ENCODE data around the gene ZNF880.
"Not testable (repeated sequence)": the region's sequence is repeated elsewhere in the genome, so short reads cannot be mapped to it uniquely, and the experiment has no call there.

Gene ZNF880

DNA sequence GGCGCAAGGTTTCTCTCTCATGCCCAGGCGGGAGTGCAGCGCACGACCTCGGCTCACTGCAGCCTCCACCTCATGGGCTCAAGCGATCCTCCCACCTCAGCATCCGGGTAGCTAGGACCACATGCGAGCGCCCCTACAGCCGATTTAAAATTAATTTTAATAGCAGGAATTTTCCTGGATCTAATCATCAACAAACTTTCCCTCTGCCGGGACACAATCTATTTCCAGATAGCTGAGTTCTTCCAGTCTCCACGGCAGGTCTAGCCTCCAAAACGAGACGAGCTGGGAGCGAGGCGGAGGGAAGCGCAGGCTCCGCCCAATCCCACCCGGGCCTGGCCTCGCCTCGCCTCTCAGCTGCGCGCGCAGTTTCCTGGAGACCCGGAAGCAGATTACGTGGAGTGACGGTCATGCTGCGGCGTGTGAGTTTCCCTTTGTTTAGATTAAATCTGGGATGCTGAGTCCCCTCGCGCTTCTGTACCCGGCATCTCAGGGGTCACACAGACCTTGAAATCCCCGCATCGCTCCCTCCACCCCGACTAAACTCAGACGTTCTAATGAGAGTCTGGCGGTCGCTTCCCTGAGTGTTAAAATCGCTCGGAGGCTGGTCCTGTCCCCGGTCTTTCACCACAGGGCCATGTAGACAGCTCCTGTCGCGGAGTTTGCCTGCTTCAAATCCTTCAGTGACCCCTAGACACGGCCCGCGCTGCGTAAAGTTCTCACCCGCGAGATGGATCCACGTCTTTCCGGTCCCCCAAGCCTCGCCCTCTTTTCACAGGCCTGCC, at the start of gene ZNF880:
Gene ZNF880 (plus strand): TSS at position 365 of the 782 bp plus-strand sequence. CDS start 43 bp downstream, at position 408.
- DNase-seq (ENCODE audit: low spot score), result peak; percentile 20

DNA sequence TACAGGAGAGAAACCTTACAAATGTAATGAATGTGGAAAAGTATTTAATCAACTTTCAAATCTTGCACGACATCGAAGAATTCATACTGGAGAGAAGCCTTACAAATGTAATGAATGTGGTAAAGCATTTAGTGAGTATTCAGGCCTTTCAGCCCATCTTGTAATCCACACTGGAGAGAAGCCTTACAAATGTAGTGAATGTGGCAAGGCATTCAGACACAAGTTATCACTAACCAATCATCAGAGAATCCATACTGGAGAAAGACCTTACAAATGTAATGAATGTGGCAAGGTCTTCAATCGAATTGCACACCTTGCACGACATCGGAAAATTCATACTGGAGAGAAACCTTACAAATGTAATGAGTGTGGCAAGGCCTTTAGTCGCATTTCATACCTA, 47.3 kb upstream of the ZNF880 start:
- no peak for DNase-seq (ENCODE audit: low spot score)

DNA sequence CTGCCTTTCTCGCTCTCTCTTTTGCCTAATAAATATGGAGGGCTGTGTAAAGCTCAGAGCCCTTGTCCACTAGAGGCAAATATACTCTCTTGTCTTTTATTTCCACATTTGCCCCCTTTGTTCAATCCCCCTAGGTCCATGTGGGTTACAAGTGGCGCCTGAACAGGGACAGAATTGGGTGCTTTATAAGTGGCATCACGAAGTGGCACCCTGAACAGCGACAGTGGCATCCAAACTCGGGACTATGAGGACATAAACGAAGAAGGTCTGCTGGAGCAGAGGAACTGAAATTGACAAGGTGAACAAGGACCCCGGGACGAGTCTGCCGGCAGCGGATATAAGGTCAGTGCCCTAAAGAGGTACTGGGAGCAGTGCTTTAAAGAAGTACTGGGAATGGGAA, 38.0 kb upstream of the ZNF880 start:
- DNase-seq (ENCODE audit: low spot score), result no peak

DNA sequence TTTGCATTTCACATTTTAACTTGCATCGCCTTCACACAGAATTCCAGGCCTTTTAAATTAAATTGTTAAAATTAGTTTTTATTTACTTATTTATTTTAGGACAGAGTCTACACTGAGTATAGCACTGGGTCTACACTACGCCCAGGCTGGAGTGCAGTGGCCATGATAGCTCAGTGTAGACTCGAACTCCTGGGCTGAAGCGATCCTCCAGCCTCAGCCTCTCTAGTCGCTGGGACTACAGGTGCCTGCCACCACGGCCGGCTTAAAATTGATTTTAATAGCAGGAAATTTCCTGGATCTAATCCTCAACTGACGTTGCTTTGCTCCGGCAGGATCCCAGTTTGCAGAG, 34.0 kb upstream of the ZNF880 start:
- no peak for DNase-seq (ENCODE audit: low spot score)

DNA sequence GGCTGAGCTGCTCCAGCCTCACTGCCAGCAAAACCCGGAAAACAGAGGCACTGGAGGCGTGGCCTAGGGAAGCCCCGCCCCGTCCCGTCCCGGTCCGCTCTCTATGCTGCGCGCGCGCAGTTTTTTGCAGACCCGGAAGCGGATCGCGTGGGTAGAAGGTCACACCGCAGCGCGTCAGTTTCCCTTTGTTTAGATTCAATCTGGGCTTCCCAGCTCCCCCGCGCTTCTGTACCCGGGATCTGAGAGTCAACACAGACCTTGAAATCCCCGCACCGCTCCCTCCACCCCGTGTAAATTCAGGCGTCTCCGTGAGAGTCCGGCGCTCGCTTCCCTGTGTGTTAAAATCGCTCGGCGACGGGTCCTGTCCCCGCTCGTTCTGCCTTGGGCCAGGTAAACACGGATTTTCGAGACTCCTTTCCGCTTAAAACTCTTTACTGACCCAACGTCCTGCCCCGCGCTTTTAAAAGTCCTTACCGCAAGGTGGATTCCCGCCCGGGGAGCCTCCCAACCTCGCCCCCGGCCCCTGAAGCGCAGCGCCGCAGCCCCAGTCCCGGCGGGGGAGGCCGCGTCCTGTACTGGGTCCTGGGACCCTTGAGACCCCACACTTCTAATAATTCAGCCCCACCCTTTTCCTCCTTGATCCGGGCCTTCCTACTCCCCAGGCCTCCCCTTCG, 33.5 kb upstream of the ZNF880 start, which contains the start of gene ZNF610:
Gene ZNF610 (plus strand): TSS at position 127 of the 674 bp plus-strand sequence. CDS start 12,930 bp downstream, outside the sequence.
- peak; percentile 55 for DNase-seq (ENCODE audit: low spot score)

DNA sequence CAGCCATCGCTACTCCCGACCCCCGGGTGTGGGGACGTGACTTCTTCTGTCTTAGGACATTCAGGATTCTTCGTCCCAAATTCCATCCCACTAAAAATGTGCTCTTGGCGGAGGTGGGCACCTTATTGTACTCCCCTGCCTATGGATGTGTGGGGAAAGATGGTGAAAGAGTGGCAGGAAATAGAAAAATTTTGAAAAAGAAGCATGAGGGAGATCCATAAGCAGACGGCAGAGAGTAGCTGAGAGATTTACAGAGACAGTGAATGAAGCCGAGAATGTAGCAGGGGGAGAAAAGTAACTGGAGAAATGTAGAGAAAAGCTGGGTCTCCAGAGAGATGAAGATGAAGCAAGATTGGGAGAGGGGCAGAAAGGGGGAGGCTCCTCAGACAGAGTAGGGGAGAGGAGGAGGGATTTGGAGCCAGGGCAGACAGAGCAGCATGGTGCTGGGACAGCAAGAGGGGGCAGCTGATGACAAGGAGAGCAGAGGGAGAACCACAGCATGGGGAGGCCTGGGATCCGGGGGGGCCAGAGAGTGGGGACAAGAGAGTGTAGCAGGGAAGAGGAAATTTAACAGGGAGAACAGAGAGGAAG, 32.8 kb upstream of the ZNF880 start:
- DNase-seq (ENCODE audit: low spot score), result no peak

DNA sequence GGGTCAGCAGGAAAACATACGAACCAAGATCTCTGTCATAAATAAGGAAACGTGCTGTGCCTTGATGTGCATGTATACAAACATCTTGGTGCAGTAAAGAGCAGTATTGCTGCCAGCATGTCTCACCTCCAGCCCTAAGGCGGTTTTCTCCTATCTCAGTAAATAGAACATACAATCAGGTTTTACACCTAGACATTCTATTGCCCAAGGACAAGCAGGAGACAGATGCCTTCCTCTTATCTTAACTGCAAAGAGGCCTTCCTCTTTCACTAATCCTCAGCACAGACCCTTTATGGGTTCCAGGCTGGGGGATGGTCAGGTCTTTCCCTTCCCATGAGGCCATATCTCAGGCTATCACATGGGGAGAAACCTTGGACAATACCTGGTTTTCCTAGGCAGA, 30.7 kb upstream of the ZNF880 start:
- DNase-seq (ENCODE audit: low spot score), result not testable (repeated sequence)

DNA sequence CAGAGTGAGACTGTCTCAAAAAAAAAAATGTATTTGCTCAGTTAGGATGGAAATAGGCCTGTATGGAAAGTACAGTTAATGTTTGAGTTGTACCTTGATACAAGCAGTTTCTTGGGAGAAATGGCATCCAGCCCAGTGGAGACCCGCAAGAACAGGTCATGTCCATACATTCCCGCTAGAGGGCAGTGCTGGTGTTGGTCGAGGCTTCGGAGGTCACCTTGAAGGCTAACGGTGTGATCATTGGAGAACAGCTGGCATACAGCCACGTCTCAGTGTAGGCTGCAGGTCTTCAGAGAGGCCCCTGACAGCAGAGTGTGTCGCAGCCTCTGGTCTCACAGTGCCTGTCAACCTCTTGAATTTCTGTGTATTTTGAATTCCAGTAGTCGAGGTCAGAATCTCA, 26.2 kb upstream of the ZNF880 start:
- no peak for DNase-seq (ENCODE audit: low spot score)

DNA sequence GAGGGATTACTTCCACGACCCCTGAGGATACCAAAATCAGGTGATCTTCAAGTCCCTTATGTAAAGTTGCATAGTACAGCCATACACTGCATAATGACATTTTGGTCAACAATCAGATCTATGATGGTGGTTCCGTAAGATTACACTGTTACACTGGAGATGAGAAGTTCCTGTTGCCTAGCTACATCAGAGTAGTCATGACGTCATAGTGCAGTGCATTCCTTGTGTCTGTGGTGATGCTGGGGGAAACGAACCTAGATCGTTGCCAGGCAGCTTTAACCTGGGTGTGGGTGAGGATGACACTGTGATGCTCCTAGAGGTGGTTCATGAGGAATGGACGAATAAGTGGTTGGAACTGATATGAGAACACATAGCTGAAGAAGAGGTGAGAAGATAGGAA, 24.6 kb upstream of the ZNF880 start:
- no peak for DNase-seq (ENCODE audit: low spot score)

DNA sequence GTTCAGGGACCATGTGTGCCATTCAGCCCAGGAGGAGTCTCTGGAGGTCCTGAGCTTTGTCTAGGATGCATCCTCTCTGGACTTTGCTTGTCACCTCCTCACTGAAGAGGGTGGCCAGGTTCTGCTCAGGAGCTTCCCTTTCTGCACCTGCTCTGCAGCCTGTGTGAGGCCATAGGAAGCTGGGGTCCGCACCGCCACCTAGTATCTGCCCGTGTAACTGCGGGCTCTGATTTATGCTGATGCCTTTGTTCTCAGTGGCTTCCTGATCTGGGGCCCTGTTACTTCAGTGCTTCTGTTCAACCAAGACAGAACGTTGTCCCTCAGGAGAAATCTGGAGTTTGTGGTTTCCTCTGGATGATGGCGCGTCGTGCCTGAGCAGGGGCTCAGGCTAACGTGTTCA, 18.2 kb upstream of the ZNF880 start:
- no peak for DNase-seq (ENCODE audit: low spot score)

DNA sequence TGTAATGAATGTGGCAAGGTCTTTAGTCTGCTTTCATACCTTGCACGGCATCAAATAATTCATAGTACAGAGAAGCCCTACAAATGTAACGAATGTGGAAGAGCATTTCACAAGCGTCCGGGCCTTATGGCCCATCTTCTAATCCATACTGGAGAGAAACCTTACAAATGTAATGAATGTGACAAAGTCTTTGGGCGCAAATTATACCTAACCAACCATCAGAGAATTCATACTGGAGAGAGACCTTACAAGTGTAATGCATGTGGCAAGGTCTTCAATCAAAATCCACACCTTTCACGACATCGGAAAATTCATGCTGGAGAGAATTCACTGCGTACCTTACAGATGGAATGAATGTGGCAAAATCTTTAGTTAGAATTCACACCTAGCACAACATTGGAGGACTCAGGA, 3.3 kb upstream of the ZNF880 start:
- DNase-seq (ENCODE audit: low spot score), result no peak

DNA sequence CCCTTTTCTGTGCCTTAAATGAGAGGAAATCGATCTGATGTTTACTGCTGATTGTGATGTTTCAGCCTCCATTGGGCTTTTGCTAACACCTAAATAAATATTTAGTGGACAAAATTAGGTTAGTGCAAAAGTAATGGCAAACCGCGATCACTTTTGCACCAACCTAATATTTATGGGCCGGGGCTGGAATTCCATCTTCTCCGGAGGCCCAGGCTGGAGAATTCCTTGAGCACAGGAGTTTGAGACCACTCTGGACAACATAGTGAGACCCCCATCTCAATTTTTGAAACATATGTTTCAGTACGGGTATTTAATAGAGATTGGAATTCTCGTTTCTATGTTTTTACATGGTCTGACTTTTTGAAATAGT, 603 bp downstream of the ZNF880 start:
- no peak for DNase-seq (ENCODE audit: low spot score)

DNA sequence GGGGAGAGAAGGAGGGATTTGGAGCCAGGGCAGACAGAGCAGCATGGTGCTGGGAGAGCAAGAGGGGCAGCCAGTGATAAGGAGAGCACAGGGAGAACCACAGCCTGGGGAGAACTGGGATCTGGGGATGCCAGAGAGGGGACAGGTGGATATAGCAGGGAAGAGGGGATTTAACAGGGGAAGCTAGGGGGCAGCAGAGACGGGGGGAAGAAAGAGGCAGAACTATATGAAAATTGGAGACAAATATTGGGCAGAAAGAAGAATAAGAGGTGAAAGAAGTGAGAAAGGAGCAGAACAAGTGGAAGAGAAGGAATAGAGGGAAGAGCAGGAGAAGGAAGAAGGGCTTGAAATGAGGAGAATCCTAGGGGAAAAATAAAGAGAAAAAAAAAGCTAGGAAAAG, 21.4 kb downstream of the ZNF880 start:
- DNase-seq (ENCODE audit: low spot score), result no peak

DNA sequence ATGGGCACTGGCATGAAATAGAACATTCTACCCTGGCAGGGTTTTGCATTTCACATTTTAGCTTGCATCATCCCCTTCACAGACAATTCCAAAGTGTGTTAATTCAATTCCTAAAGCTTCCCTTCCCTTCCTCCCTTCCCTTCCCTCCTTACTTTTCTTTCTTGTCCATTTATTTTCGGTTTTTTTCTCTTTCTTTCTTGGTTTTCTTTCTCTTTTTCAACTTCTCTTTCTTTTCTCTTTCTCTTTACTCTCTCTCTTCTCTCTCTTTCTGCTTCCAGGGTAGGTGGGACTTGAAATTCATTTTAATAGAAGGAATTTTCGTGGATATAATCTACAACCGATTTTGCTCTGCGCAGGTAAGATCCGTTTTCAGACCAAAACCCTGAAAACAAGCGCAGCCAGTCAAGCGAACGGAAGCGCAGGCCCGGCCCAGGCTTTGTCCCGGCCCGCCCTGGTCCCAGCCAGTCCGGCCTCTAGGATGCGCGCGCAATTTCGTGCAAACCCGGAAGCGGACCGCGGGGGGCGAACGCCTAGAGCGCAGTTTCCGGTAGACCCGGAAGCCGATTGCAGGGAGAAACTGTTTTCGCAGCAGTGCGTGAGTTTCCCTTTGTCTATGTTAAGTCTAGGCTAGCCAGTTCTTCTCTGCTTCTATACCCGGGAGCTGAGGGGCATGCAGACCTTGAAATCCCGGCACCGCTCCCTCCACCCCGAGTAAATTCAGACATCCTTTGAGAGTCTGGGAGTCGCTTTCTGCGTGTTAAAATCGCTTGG, 27.8 kb downstream of the ZNF880 start, which contains the start of gene ZNF528:
Gene ZNF528 (plus strand): TSS at position 540 of the 771 bp plus-strand sequence. CDS start 4,165 bp downstream, outside the sequence.
- peak; percentile 15 for DNase-seq (ENCODE audit: low spot score)

DNA sequence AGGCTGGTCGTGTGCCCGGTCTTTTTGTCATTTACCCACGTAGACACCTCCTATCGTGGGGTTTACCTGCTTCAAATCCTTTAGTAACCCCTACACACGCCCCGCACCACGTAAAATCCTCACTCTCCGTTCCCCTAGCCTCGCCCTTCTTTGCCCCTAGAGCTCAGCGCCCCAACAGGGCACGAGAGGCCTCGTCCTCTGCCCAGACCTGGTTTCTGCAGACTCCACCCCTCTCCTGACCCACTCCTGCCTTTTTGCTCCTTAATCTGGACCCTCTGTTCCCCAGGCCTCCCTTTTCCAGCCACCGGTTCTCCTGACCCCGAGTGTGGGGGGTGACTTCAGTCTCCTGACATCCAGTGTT, 28.3 kb downstream of the ZNF880 start:
- no peak for DNase-seq (ENCODE audit: low spot score)

DNA sequence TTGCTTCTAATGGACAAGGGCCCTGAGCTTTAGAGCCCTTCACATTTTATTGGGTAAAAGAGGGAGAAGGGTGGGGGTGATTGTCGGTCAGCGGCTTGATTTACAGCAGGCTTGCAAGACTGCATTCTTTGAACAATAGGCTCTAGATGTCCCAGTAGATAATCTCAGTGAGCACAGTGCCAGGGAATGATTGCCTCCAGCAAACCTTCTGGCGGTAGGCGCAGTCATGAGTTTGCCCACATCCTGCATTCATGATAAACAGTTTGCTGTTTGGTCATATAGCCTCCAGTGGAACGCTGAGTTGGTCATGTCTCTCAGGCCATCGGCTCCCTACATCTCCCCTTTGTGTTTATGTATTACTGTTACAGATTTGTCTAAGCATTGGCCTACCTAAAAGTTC, 40.6 kb downstream of the ZNF880 start:
- DNase-seq (ENCODE audit: low spot score), result no peak

DNA sequence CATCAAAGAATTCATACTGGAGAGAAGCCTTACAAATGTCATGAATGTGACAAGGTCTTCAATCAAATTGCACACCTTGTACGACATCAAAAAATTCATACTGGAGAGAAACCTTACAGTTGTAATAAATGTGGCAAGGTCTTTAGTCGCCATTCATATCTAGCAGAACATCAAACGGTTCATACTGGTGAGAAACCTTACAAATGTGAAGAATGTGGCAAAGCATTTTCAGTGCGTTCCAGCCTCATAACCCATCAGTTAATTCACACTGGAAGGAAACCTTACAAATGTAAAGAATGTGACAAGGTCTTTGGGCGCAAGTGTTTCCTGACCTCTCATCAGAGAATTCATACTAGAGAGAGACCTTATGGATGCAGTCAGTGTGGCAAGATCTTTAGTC, 46.0 kb downstream of the ZNF880 start:
- DNase-seq (ENCODE audit: low spot score), result no peak

DNA sequence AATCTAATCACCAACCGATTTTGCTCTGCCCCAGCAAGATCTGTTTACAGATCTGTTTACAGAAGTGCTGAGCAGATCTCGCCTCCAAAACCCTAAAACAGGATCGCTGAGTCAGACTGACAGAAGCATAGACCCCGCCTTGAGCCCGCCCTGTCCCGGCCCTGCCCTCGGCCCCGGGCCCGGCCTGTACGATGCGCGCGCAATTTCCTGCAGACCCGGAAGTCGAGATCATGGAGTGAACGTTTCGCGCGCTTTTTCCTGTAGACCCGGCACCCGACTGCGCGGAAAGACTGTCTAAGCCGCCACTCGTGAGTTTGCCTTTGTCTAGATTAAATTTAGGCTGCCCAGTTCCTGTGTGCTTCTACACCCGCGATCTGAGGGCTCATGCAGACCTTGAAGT, 59.2 kb downstream of the ZNF880 start, which contains the start of gene ZNF534:
Gene ZNF534 (plus strand): TSS at position 212 of the 400 bp plus-strand sequence. CDS start 2,327 bp downstream, outside the sequence.
- no peak for DNase-seq (ENCODE audit: low spot score)

Measured in hematopoietic multipotent progenitor cell treated with erythropoietin and hydrocortisone succinate and interleukin-3 and kit ligand, for 17 days (in vitro differentiated cells).